IPS-15b (cell line): ENCODE data around the gene FARP1.

ENCODE experiments used
- H3K27me3 ChIP-seq: one replicate; pipeline ENCODE4 v1.6.1; 2013; ENCODE audit warnings: low read length; ENCODE audit not compliant: control insufficient read depth, insufficient read depth
- H3K36me3 ChIP-seq: one replicate; pipeline ENCODE4 v1.6.1; 2013; ENCODE audit warnings: low read length; ENCODE audit not compliant: control insufficient read depth, insufficient read depth
- H3K4me1 ChIP-seq: one replicate; pipeline ENCODE4 v1.6.1; 2013; ENCODE audit warnings: mild to moderate bottlenecking, low read length; ENCODE audit not compliant: control insufficient read depth, insufficient read depth
- H3K4me3 ChIP-seq: one replicate; pipeline ENCODE4 v1.5.1; 2013; ENCODE audit warnings: low read depth, low read length
- H3K9ac ChIP-seq: one replicate; pipeline ENCODE4 v1.6.1; 2013; ENCODE audit warnings: low read depth, mild to moderate bottlenecking, low read length
- H3K9me3 ChIP-seq: one replicate; pipeline ENCODE4 v1.6.1; 2013; ENCODE audit warnings: mild to moderate bottlenecking, low read length; ENCODE audit not compliant: control insufficient read depth, insufficient read depth

The FARP1 gene

GRCh38 chr13:98435376-98435775 is 292.5 kb downstream of the FARP1 start:
- Histone ChIP-seq H3K9me3 (no peaks in the 10 kb centered on the region), H3K27me3 (no peaks in the 10 kb centered on the region)

GRCh38 chr13:98436233-98436910 is 293.5 kb downstream of the FARP1 start:
- Histone ChIP-seq H3K4me3 (no peak overlapping the region), H3K36me3 (peaks cover 16% of the 10 kb centered on the region), H3K27me3 (no peaks in the 10 kb centered on the region), H3K4me1 (no peaks in the 10 kb centered on the region), H3K9me3 (no peaks in the 10 kb centered on the region), H3K9ac (no peak overlapping the region)

More at GRCh38 chr13:98435376-98435775, 292.5 kb downstream of the FARP1 start:
- no peak overlapping the region for H3K9ac ChIP-seq
- H3K36me3 ChIP-seq = peaks cover 8% of the 10 kb centered on the region
- H3K4me1 ChIP-seq = no peaks in the 10 kb centered on the region
- H3K4me3 ChIP-seq = no peak overlapping the region

- Histone ChIP-seq H3K4me3 (no peak overlapping the region), H3K9ac (no peak overlapping the region), H3K4me1 (no peaks in the 10 kb centered on the region), H3K36me3 (peaks cover 16% of the 10 kb centered on the region), H3K9me3 (no peaks in the 10 kb centered on the region), H3K27me3 (no peaks in the 10 kb centered on the region)
These were observed 295.6 kb downstream of the FARP1 start for GRCh38 chr13:98438246-98439125.

- H3K9me3 ChIP-seq = no peaks in the 10 kb centered on the region
- H3K36me3 ChIP-seq = peaks cover 16% of the 10 kb centered on the region
- no peaks in the 10 kb centered on the region for H3K27me3 ChIP-seq
- H3K9ac ChIP-seq = no peak overlapping the region
- no peak overlapping the region for H3K4me3 ChIP-seq
- no peaks in the 10 kb centered on the region for H3K4me1 ChIP-seq
These were observed 296.4 kb downstream of the FARP1 start for GRCh38 chr13:98439126-98439828.

- Histone ChIP-seq H3K4me1 (no peaks in the 10 kb centered on the region), H3K4me3 (no peak overlapping the region), H3K9ac (no peak overlapping the region), H3K27me3 (no peaks in the 10 kb centered on the region), H3K9me3 (no peaks in the 10 kb centered on the region), H3K36me3 (peaks cover 16% of the 10 kb centered on the region)
These were observed 297.0 kb downstream of the FARP1 start for GRCh38 chr13:98439896-98440295.

GRCh38 chr13:98440390-98441055 is 297.6 kb downstream of the FARP1 start:
- Histone ChIP-seq H3K4me1 (peaks cover under 1% of the 10 kb centered on the region), H3K36me3 (peaks cover 16% of the 10 kb centered on the region), H3K9me3 (no peaks in the 10 kb centered on the region), H3K4me3 (no peak overlapping the region), H3K27me3 (no peaks in the 10 kb centered on the region), H3K9ac (no peak overlapping the region)

GRCh38 chr13:98441056-98441676 is 298.3 kb downstream of the FARP1 start:
- Histone ChIP-seq H3K4me1 (peaks cover 5% of the 10 kb centered on the region), H3K9ac (no peak overlapping the region), H3K9me3 (no peaks in the 10 kb centered on the region), H3K4me3 (no peak overlapping the region), H3K27me3 (no peaks in the 10 kb centered on the region), H3K36me3 (peaks cover 20% of the 10 kb centered on the region)

- H3K27me3 ChIP-seq = no peaks in the 10 kb centered on the region
- no peak overlapping the region for H3K4me3 ChIP-seq
- H3K4me1 ChIP-seq = peaks cover 5% of the 10 kb centered on the region
- no peak overlapping the region for H3K9ac ChIP-seq
- H3K36me3 ChIP-seq = peaks cover 34% of the 10 kb centered on the region
- H3K9me3 ChIP-seq = no peaks in the 10 kb centered on the region
These were observed 299.7 kb downstream of the FARP1 start for GRCh38 chr13:98442391-98443230.

- Histone ChIP-seq H3K36me3 (peaks cover 40% of the 10 kb centered on the region), H3K4me1 (peaks cover 5% of the 10 kb centered on the region), H3K27me3 (no peaks in the 10 kb centered on the region), H3K9me3 (no peaks in the 10 kb centered on the region), H3K4me3 (no peak overlapping the region), H3K9ac (no peak overlapping the region)
These were observed 300.4 kb downstream of the FARP1 start for GRCh38 chr13:98443329-98443728.

GRCh38 chr13:98443800-98444325 is 301.0 kb downstream of the FARP1 start:
- Histone ChIP-seq H3K4me1 (peaks cover 5% of the 10 kb centered on the region), H3K9me3 (no peaks in the 10 kb centered on the region), H3K27me3 (no peaks in the 10 kb centered on the region), H3K4me3 (no peak overlapping the region), H3K9ac (no peak overlapping the region), H3K36me3 (peaks cover 42% of the 10 kb centered on the region)
